ENCODE data around the gene ADAMTS20.

ADAMTS20 gene

DNA sequence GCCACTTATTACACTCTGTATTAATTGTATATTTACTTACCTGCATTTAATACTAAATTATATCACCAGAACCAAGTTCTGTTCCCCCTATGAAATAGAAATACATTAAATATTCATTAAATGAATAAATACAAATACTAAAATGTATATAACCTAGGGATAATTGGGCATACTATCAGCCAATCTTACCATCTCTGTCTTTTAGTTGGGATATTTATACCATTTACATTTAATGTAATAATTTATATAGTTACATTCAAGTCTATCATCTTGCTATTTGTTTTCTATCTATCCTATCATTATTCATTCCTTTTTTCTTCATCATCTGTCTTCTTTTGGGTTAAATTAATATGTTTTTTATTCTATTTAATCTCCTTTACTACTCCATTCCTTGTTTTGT, 4.1 kb upstream of the ADAMTS20 start:
- TF ChIP-seq EZH2phosphoT487 (IDR thresholded peaks at IDR 0.05; ENCODE audit: borderline replicate concordance, low read length): no peak
- TF ChIP-seq, protein P1, sequence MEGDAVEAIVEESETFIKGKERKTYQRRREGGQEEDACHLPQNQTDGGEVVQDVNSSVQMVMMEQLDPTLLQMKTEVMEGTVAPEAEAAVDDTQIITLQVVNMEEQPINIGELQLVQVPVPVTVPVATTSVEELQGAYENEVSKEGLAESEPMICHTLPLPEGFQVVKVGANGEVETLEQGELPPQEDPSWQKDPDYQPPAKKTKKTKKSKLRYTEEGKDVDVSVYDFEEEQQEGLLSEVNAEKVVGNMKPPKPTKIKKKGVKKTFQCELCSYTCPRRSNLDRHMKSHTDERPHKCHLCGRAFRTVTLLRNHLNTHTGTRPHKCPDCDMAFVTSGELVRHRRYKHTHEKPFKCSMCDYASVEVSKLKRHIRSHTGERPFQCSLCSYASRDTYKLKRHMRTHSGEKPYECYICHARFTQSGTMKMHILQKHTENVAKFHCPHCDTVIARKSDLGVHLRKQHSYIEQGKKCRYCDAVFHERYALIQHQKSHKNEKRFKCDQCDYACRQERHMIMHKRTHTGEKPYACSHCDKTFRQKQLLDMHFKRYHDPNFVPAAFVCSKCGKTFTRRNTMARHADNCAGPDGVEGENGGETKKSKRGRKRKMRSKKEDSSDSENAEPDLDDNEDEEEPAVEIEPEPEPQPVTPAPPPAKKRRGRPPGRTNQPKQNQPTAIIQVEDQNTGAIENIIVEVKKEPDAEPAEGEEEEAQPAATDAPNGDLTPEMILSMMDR (IDR thresholded peaks at IDR 0.05; ENCODE audit: low read depth, low read length, poor library complexity, severe bottlenecking): no peak
- Histone ChIP-seq H3F3A (ENCODE audit: control insufficient read depth, insufficient read depth) (no peaks in the 10 kb centered on the region), H3K9me2 (replicated peaks; ENCODE audit: control insufficient read depth, low read length) (no peaks in the 10 kb centered on the region), H3K9me3 (ENCODE audit: control insufficient read depth, insufficient read depth, low read length) (peaks cover 10% of the 10 kb centered on the region; the same call in 1 of the 2 replicates), H3K4me2 (ENCODE audit: low read length) (no peak overlapping the region), H3K4me1 (ENCODE audit: control insufficient read depth, low read length) (no peaks in the 10 kb centered on the region), H3K27me3 (ENCODE audit: control insufficient read depth, low read length) (no peaks in the 10 kb centered on the region), H3K79me2 (ENCODE audit: control insufficient read depth, low read length) (no peaks in the 10 kb centered on the region), H3K36me3 (ENCODE audit: control insufficient read depth, low read length) (no peaks in the 10 kb centered on the region), H3K4me3 (ENCODE audit: low read length) (no peak overlapping the region), H3K27ac (ENCODE audit: low read depth, low read length) (no peak overlapping the region), H4K20me1 (ENCODE audit: control insufficient read depth, insufficient read depth, low read depth, low read length) (no peaks in the 10 kb centered on the region)

DNA sequence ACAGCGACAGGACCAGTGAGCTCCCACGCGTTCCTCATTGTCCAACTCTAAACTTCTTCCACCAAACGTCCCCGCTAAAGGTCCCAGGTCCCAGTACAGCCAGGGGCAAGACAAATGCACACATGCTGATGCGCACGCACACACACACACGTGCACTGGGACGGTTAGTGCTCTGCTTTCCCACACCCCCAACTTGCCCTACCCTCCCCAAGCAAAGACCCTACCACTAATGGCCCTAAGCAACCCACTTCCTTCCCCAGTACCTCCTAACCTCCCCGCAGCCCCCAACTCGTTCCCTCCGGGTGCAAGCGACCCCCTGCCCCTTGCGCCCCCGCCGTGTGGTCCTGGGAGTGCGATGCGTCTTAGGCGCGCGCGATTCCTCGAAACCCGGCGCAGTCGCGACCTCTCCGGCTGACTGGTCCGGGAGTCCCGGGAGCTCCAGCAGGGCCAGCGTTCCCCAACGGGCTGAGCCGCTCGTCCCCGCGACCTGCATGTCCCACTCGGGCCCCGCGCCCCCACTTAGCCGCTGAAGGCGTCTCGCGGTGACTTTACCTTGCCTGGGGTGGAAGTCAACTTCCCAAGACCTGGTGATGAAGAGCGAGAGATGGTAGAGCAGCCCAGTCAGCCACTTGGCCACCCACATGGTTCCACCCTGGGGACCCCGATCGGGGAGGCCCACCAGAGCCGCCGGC, 578 bp downstream of the ADAMTS20 start:
- H3K79me2 ChIP-seq (ENCODE audit: control insufficient read depth, low read length): no peaks in the 10 kb centered on the region
- no peak overlapping the region for H3K4me3 ChIP-seq (ENCODE audit: low read length)
- H3K36me3 ChIP-seq (ENCODE audit: control insufficient read depth, low read length): no peaks in the 10 kb centered on the region
- peaks cover 10% of the 10 kb centered on the region; the same call in 1 of the 2 replicates for H3K9me3 ChIP-seq (ENCODE audit: control insufficient read depth, insufficient read depth, low read length)
- no peaks in the 10 kb centered on the region for H3F3A ChIP-seq (ENCODE audit: control insufficient read depth, insufficient read depth)
- H3K27me3 ChIP-seq (ENCODE audit: control insufficient read depth, low read length): no peaks in the 10 kb centered on the region
- no peak overlapping the region for H3K4me2 ChIP-seq (ENCODE audit: low read length)
- TF ChIP-seq EZH2phosphoT487 (IDR thresholded peaks at IDR 0.05; ENCODE audit: borderline replicate concordance, low read length): no peak
- TF ChIP-seq, protein P1 (IDR thresholded peaks at IDR 0.05; ENCODE audit: low read depth, low read length, poor library complexity, severe bottlenecking): no peak
- no peak overlapping the region for H3K27ac ChIP-seq (ENCODE audit: low read depth, low read length)
- no peaks in the 10 kb centered on the region for H3K9me2 ChIP-seq (replicated peaks; ENCODE audit: control insufficient read depth, low read length)
- no peaks in the 10 kb centered on the region for H3K4me1 ChIP-seq (ENCODE audit: control insufficient read depth, low read length)
- no peaks in the 10 kb centered on the region for H4K20me1 ChIP-seq (ENCODE audit: control insufficient read depth, insufficient read depth, low read depth, low read length)

DNA sequence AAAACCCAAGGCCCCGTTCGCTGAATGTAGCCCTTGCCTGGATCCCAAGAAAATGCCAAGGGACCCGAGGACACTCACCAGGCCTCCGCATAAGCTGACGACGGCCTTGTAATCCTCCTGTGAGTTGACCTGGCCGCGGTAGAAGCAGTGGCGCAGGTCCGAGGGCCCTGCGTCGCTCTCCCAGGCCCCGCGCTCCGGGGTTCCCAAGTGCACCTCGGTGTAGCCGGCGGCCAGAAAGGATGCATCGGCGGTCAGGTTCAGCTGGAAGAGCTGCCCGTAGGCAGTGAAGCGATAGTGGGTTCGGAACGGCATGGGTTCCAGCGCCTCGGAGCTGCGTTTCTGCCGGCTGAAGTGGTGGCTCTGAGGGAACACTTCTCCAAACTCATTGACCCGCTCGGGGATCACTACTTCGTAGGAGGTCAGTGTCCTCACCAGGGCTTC, 1.2 kb downstream of the ADAMTS20 start:
- Histone ChIP-seq H3K79me2 (ENCODE audit: control insufficient read depth, low read length) (no peaks in the 10 kb centered on the region), H3K4me2 (ENCODE audit: low read length) (no peak overlapping the region)

More for the DNA sequence above, 1.2 kb downstream of the ADAMTS20 start:
- Histone ChIP-seq H3K27me3 (ENCODE audit: control insufficient read depth, low read length) (no peaks in the 10 kb centered on the region), H4K20me1 (ENCODE audit: control insufficient read depth, insufficient read depth, low read depth, low read length) (no peaks in the 10 kb centered on the region), H3K36me3 (ENCODE audit: control insufficient read depth, low read length) (no peaks in the 10 kb centered on the region), H3K9me2 (replicated peaks; ENCODE audit: control insufficient read depth, low read length) (no peaks in the 10 kb centered on the region), H3K4me1 (ENCODE audit: control insufficient read depth, low read length) (no peaks in the 10 kb centered on the region), H3F3A (ENCODE audit: control insufficient read depth, insufficient read depth) (no peaks in the 10 kb centered on the region), H3K4me3 (ENCODE audit: low read length) (no peak overlapping the region), H3K9me3 (ENCODE audit: control insufficient read depth, insufficient read depth, low read length) (peaks cover 10% of the 10 kb centered on the region; the same call in 1 of the 2 replicates), H3K27ac (ENCODE audit: low read depth, low read length) (no peak overlapping the region)
- no peak for TF ChIP-seq EZH2phosphoT487 (IDR thresholded peaks at IDR 0.05; ENCODE audit: borderline replicate concordance, low read length)
- TF ChIP-seq, protein P1 (IDR thresholded peaks at IDR 0.05; ENCODE audit: low read depth, low read length, poor library complexity, severe bottlenecking): no peak
